Neural cell (in vitro differentiated cells): ENCODE measurements around the gene OSBP2. TPM values are rescaled to one million over a fixed set of nuclear protein-coding genes. Genes with fewer than 3 reads are reported as not detected.

Experiments used
- H2AFZ ChIP-seq: fragments of 200-600, 300-800 bp; sonication (generic), shearing (Covaris generic); 2 replicates; pipeline ENCODE4 v1.6.0; 2014; ENCODE audit warnings: low read depth, mild to moderate bottlenecking, antibody characterized with exemption, low read length, moderate library complexity
- H3F3A ChIP-seq: fragments of 200-600 bp; shearing (Covaris generic); 2 replicates; pipeline ENCODE4 v1.6.1; 2016; ENCODE audit warnings: mild to moderate bottlenecking, moderate library complexity, mixed read lengths, antibody characterized with exemption, low read length; ENCODE audit not compliant: insufficient read depth, poor library complexity, severe bottlenecking
- H3K27ac ChIP-seq: fragments of 200-600, 300-800 bp; sonication (generic), shearing (Covaris generic); 2 replicates; pipeline ENCODE4 v1.5.1; 2014; ENCODE audit warnings: mild to moderate bottlenecking, low read length, moderate library complexity
- H3K27me3 ChIP-seq: fragments of 300-800, 200-600 bp; sonication (generic), shearing (Covaris generic); 2 replicates; pipeline ENCODE4 v1.6.0; 2014; ENCODE audit warnings: mild to moderate bottlenecking, low read depth, low read length, moderate library complexity; ENCODE audit not compliant: insufficient read depth
- H3K36me3 ChIP-seq: fragments of 300-800, 200-600 bp; sonication (generic), shearing (Covaris generic); 2 replicates; pipeline ENCODE4 v1.5.1; 2014; ENCODE audit warnings: mild to moderate bottlenecking, antibody characterized with exemption, low read length, moderate library complexity; ENCODE audit not compliant: insufficient read depth
- H3K4me2 ChIP-seq: fragments of 300-800, 200-600 bp; sonication (generic), shearing (Covaris generic); 2 replicates; pipeline ENCODE4 v1.6.0; 2014; ENCODE audit warnings: mild to moderate bottlenecking, low read length
- H3K4me3 ChIP-seq: fragments of 300-800, 200-600 bp; sonication (generic), shearing (Covaris generic); 2 replicates; pipeline ENCODE4 v1.5.1; 2014; ENCODE audit warnings: mild to moderate bottlenecking, low read length, moderate library complexity
- H3K79me2 ChIP-seq: fragments of 200-600 bp; shearing (Covaris generic); replicated peaks from 2 replicates; pipeline ENCODE4 v1.6.0; 2014; ENCODE audit warnings: mild to moderate bottlenecking, low read length, moderate library complexity; ENCODE audit not compliant: insufficient read depth
- H3K9ac ChIP-seq: fragments of 300-800, 200-600 bp; sonication (generic), shearing (Covaris generic); 2 replicates; pipeline ENCODE4 v1.6.1; 2016; ENCODE audit warnings: mild to moderate bottlenecking, low read length, mixed read lengths
- H3K9me2 ChIP-seq: fragments of 200-600 bp; shearing (Covaris generic); 2 replicates; pipeline ENCODE4 v1.6.1; 2016; ENCODE audit warnings: mild to moderate bottlenecking, low read length, mixed read lengths; ENCODE audit not compliant: insufficient read depth
- H3K9me3 ChIP-seq: fragments of 200-600, 300-800 bp; sonication (generic), shearing (Covaris generic); 2 replicates; pipeline ENCODE4 v1.6.1; 2016; ENCODE audit warnings: mild to moderate bottlenecking, mixed run types, low read length, moderate library complexity, mixed read lengths
- H4K20me1 ChIP-seq: fragments of 200-600 bp; shearing (Covaris generic); 2 replicates; pipeline ENCODE4 v1.6.1; 2016; ENCODE audit warnings: mild to moderate bottlenecking, mixed run types; ENCODE audit not compliant: insufficient read depth
- EP300 ChIP-seq: fragments of 450-650 bp; conservative IDR thresholded peaks from 2 replicates; pipeline ENCODE4 v1.6.1; 2014; ENCODE audit warnings: antibody characterized with exemption, mild to moderate bottlenecking, moderate library complexity; ENCODE audit not compliant: poor library complexity, severe bottlenecking
- EZH2 ChIP-seq: fragments of 200-600, 300-800 bp; shearing (Covaris generic), sonication (generic); IDR thresholded peaks from 2 replicates; pipeline ENCODE4 v1.6.1; 2014; ENCODE audit warnings: antibody characterized with exemption, low read length, borderline replicate concordance, mild to moderate bottlenecking; ENCODE audit not compliant: insufficient read depth, poor library complexity, severe bottlenecking
- MXI1 ChIP-seq: fragments of 450-650 bp; conservative IDR thresholded peaks from 2 replicates; pipeline ENCODE4 v1.6.1; 2014; ENCODE audit warnings: antibody characterized with exemption, mild to moderate bottlenecking; ENCODE audit not compliant: poor library complexity, severe bottlenecking
- POLR2AphosphoS5 ChIP-seq: IDR thresholded peaks from 2 replicates; pipeline ENCODE4 v1.6.1; 2012
- RAD21 ChIP-seq: fragments of 450-650 bp; conservative IDR thresholded peaks from 2 replicates; pipeline ENCODE4 v1.6.1; 2014; ENCODE audit warnings: antibody characterized with exemption, mild to moderate bottlenecking, moderate library complexity
- SMC3 ChIP-seq: fragments of 450-650 bp; conservative IDR thresholded peaks from 2 replicates; pipeline ENCODE4 v1.6.1; 2014; ENCODE audit warnings: antibody characterized with exemption, mild to moderate bottlenecking, moderate library complexity; ENCODE audit not compliant: poor library complexity
- TAF1 ChIP-seq: IDR thresholded peaks from 2 replicates; pipeline ENCODE4 v1.6.1; 2012; ENCODE audit warnings: low read depth
- polyA plus RNA-seq: library from polyadenylated mRNA; depleted of rRNA; stranded (reverse); fragments of >200 nt; gene quantifications from 2 replicates; pipeline ENCODE4 v1.2.3, GENCODE V29; 2014
- TF ChIP-seq, protein P1 (sequence below): IDR thresholded peaks from 2 replicates; pipeline ENCODE4 v1.6.1; 2012; ENCODE audit warnings: borderline replicate concordance
- TF ChIP-seq, protein P2 (sequence below): fragments of 450-650 bp; IDR thresholded peaks from 2 replicates; pipeline ENCODE4 v1.5.1; 2014; ENCODE audit warnings: antibody characterized with exemption, mild to moderate bottlenecking, moderate library complexity; ENCODE audit not compliant: poor library complexity, severe bottlenecking

OSBP2 gene
- polyA plus RNA-seq, 1 donor from 2014 or later: 8.7 TPM

DNA sequence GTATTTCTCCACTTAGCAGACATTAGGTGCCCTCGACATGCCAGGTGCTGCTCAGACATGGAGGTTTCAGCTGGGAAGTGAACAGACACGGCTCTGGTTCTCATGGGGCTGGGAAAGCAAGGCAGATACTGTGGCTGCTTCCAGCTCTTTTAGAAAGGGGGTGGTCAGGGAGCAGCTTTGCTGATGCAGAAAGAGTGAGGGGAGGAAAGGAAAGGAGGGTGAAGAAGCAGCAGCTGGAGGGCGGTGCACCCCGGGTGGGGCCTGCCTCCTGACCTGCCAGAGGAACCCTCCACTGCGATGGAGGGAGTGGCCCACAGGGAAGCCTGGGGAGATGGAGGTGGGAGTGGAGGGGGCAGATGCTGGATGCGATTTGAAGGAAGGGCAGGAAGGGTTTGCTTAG is 197.1 kb downstream of the OSBP2 start:
- Histone ChIP-seq H3K9ac (no peak overlapping the region), H3K9me3 (no peaks in the 10 kb centered on the region), H3K27me3 (no peaks in the 10 kb centered on the region), H4K20me1 (no peaks in the 10 kb centered on the region), H3K4me3 (no peak overlapping the region), H3K36me3 (peaks cover 6% of the 10 kb centered on the region), H3K9me2 (no peaks in the 10 kb centered on the region), H3K27ac (no peak overlapping the region), H3K79me2 (no peaks in the 10 kb centered on the region), H2AFZ (no peak overlapping the region), H3K4me2 (no peak overlapping the region), H3F3A (no peaks in the 10 kb centered on the region)
- no peak for TF ChIP-seq MXI1
- no peak for TF ChIP-seq EZH2
- no peak for TF ChIP-seq RAD21
- TF ChIP-seq, protein P1, sequence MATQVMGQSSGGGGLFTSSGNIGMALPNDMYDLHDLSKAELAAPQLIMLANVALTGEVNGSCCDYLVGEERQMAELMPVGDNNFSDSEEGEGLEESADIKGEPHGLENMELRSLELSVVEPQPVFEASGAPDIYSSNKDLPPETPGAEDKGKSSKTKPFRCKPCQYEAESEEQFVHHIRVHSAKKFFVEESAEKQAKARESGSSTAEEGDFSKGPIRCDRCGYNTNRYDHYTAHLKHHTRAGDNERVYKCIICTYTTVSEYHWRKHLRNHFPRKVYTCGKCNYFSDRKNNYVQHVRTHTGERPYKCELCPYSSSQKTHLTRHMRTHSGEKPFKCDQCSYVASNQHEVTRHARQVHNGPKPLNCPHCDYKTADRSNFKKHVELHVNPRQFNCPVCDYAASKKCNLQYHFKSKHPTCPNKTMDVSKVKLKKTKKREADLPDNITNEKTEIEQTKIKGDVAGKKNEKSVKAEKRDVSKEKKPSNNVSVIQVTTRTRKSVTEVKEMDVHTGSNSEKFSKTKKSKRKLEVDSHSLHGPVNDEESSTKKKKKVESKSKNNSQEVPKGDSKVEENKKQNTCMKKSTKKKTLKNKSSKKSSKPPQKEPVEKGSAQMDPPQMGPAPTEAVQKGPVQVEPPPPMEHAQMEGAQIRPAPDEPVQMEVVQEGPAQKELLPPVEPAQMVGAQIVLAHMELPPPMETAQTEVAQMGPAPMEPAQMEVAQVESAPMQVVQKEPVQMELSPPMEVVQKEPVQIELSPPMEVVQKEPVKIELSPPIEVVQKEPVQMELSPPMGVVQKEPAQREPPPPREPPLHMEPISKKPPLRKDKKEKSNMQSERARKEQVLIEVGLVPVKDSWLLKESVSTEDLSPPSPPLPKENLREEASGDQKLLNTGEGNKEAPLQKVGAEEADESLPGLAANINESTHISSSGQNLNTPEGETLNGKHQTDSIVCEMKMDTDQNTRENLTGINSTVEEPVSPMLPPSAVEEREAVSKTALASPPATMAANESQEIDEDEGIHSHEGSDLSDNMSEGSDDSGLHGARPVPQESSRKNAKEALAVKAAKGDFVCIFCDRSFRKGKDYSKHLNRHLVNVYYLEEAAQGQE: no peak
- TF ChIP-seq SMC3: no peak
- TF ChIP-seq EP300: no peak
- TF ChIP-seq, protein P2, sequence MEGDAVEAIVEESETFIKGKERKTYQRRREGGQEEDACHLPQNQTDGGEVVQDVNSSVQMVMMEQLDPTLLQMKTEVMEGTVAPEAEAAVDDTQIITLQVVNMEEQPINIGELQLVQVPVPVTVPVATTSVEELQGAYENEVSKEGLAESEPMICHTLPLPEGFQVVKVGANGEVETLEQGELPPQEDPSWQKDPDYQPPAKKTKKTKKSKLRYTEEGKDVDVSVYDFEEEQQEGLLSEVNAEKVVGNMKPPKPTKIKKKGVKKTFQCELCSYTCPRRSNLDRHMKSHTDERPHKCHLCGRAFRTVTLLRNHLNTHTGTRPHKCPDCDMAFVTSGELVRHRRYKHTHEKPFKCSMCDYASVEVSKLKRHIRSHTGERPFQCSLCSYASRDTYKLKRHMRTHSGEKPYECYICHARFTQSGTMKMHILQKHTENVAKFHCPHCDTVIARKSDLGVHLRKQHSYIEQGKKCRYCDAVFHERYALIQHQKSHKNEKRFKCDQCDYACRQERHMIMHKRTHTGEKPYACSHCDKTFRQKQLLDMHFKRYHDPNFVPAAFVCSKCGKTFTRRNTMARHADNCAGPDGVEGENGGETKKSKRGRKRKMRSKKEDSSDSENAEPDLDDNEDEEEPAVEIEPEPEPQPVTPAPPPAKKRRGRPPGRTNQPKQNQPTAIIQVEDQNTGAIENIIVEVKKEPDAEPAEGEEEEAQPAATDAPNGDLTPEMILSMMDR: no peak
- no peak for TF ChIP-seq TAF1
- TF ChIP-seq POLR2AphosphoS5: no peak

DNA sequence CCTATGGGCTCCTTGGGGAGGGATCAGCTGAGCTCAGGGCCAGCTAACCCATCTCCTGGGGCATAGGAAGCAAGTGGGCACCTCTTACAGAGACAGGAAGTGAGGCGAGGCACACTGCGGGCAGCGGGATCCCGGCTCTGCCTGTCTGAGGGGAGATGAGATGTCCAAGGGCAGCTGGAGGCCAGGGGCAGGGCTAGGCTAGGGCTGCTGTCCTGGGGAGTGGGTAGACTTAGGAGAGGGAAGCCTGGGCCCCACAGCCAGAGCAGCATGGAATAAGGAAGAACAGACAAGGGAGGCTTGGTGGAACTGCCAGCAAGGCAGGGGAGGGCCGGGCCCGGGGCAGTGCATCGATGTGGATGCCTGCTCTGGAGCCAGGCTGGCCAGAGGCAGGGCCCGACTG is 197.6 kb downstream of the OSBP2 start:
- Histone ChIP-seq H3K9ac (no peak overlapping the region), H3K27ac (no peak overlapping the region), H3K79me2 (no peaks in the 10 kb centered on the region), H4K20me1 (no peaks in the 10 kb centered on the region), H3K9me2 (no peaks in the 10 kb centered on the region), H3K4me3 (no peak overlapping the region), H2AFZ (no peak overlapping the region), H3K27me3 (no peaks in the 10 kb centered on the region), H3K4me2 (no peak overlapping the region), H3K36me3 (peaks cover 6% of the 10 kb centered on the region), H3F3A (no peaks in the 10 kb centered on the region), H3K9me3 (no peaks in the 10 kb centered on the region)
- TF ChIP-seq, protein P1: no peak
- TF ChIP-seq EP300 (no peak), RAD21 (no peak), SMC3 (no peak), POLR2AphosphoS5 (no peak), MXI1 (no peak), TAF1 (no peak), EZH2 (no peak)
- TF ChIP-seq, protein P2: no peak
